Tongue (tissue), 2 donors: ENCODE measurements around the gene LRRC26. TPM values are rescaled to one million over a fixed set of nuclear protein-coding genes. Genes with fewer than 3 reads are reported as not detected.

Source experiments
- DNase-seq: peaks from one replicate; pipeline ENCODE4 v3.0.0-alpha.2; 2015
- total RNA-seq: library from RNA; depleted of rRNA; stranded (reverse); fragments of >200 nt; gene quantifications from one replicate; pipeline ENCODE4 v1.2.3, GENCODE V29; 2014

Gene LRRC26
- total RNA-seq, 1 donor from 2014 or later, result 18.9 TPM

DNA sequence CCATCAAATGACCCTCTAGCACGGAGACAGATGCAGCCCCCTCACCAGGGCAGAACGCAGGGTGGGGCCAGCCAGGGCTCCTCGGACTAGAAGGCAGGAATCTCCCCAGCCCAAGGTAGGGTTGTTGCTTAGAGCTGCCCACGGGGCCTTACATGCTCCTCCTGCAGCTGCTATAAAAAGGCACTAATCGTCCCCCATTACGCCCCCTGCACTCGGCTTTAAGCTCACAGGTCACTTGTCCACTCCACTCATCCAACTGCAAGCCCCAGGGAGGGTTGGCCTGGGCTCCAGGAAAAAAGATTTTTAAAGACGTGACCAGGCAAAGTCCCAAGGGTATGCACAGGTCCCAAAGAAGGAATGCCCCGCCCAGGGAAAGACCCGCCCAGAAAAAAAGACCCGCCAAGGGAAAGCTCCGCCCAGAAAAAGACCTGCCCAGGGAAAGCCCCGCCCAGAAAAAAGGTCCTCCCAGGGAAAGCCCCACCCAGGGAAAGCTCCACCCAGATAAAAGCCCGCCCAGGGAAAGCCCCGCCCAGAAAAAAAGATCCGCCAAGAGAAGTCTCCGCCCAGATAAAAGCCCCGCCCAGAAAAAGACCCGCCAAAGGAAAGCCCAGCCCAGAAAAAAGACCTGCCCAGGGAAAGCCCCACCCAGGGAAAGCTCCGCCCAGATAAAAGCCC, 19.8 kb downstream of the LRRC26 start:
- DNase-seq, result no peak

DNA sequence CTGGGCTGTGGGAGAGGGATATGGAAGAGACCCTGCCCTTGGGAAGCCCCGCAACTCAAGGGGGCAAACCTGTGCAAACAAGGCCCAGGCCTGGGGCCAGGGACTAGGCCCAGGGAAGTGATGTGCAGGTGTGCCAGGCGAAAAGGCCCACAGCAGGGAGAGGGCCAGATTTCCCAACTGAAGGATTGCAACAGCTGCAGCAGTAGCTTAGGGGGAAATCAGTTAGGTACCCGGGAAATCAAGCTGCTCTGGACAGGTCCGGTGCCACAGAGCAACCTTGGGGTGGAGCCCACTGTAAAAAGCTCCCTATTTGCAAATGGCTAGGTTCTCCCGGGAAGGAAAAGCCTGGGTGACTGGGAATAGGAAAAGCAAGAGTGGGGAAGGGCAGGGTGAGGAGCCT, 20.5 kb downstream of the LRRC26 start:
- no peak for DNase-seq

- no peak for DNase-seq
Measured at GRCh38 chr9:137148661-137149060, 21.2 kb downstream of the LRRC26 start.

DNA sequence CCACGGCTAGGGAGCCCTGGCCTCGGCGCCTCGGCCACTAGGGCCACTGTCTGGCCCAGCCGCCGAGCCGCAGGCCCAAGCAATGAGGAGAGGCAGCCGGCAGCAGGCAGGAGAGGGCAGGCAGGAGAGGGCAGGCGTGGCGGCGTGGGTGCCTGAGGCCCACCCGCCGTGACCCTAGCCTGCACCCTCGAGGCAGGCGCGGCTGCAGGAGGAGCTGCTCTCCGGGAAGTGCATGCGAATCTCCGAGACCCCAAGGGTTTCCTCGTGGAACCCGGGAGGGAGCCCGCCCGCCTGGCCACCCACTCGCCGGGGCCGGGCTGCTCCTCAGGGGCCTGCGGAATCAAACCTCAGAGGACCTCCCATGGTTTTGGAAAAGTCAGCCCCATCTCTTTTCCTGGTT, 21.6 kb downstream of the LRRC26 start:
- no peak for DNase-seq

GRCh38 chr9:137147793-137148160, 22.1 kb downstream of the LRRC26 start:
- DNase-seq, result no peak

DNA sequence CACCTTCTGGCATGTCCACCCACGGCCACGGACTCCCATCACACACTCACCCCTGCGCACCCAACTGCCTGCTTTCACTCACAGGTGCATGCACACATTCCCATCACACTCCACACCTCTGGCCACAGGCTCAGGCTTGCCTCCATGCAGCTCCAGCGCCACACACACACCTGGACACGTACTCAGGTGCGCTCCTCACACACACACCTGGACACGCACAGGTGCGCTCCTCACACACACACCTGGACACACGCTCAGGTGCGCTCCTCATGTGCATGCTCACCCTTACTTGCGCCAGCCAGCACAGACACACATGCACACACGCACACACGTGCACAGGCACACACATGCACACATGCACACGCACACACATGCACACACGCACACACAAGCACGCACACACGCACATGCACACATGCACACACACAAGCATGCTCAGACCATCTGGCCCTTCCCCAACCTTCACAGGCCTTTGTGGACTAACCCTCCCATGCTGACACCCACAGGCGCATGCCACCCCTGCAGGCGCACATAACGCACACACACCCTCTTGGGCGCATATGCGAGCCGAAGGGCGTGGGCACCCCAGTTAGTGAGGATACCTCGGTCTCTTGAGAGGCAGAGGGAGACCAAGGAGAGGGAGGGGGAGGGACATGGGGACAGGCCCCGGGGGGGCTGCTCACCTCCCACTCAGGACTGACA, 22.6 kb downstream of the LRRC26 start:
- DNase-seq, result no peak

- DNase-seq, result no peak
Measured at GRCh38 chr9:137146527-137146918, 23.3 kb downstream of the LRRC26 start.

- DNase-seq, result no peak
Measured at GRCh38 chr9:137145731-137146526, 23.9 kb downstream of the LRRC26 start.

DNA sequence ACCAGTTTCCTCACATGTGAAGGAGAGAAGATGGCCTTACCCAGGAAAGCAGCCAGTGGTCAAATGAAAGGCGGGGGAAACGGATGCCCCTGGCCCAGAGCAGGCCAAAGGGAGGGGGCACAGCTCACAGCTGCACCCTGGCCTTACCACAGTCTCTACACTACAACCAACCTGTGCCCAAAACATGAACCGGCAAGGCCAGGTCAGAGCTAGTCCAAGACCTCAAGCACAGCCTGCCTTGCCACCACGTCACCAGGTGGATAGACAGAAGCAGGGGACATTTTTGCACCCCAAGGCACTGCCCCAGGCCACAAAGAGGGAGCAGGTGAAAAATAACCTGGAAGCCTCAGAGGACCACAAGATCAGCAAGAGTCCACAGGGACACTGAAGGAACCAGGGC, 26.4 kb downstream of the LRRC26 start:
- no peak for DNase-seq

DNA sequence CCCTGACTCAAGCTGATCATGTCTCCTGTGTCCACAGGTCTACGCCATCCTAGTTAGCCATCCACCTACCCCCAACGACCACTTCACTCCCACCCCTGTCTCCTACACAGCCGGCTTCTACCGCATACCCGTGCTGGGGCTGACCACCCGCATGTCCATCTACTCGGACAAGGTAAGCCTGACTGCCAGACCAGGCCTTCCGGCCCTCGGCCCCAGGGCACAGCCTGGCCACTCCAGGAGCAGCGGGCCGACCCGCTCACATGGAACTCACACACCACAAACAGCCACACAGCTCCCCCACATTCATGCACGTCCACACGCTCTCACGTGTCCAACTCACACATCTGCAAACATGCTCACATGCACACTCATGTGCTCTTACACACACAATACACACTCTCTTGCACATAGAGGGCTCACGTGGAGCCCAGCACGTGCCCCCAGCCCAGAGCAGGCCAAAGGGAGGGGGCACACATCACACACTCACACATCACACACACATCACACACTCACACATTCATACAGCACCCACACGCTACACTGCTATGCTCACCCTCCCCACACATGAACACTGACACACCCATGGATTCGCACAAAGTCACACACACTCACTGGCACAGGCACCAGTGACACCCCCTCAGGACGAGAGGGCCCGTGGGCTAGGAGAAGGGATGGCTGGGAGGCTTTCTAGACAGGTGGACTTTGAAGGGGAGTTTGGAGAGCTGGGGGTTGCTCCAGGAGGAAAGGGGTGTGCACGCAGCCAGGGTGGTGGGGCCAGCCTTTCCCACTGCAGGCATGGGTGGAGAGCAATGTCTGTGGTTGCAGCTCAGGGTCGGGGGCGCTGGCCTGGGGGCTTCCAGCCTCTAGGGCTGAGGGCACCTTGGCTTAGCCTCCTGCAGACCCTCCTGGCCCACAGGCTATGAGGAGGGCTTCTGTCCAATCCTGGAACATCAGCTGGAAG, 27.6 kb downstream of the LRRC26 start:
- no peak for DNase-seq

DNA sequence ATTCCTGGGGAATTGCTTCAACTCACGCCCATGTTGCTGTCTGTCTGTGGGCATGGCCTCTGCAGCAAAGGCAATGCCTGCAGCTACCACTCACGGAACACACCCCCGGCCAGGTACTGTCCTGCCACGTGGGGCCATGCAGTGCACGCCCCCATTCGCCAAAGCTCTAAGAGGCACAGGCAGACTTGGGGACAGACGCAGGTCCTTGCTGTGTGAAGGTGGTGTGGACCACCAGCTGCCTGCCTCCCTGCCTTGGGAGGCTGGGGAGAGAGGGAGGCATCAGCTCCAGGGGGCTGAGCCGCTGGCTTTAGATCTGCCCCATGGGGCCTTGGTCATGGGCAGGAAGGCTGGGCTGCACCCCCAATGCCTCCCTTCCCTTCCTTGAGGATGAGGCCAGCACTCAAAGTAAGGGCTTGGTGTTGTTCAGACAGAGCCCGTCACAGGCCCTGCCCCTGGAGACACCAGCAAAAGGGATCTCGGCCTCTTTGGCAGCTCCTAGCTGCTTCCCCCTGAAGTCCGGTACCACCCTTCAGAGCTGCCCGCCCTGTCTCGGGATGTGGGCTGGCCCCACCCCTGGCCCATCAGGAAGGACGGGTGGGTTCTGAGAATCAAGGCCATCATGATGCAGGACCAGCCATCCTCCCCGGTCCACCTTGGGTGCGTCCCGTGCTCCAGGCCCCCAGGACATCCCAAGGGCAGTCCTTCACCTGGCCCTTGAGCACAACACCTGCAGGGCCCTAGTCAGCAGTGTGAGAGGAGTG, 28.6 kb downstream of the LRRC26 start:
- no peak for DNase-seq

DNA sequence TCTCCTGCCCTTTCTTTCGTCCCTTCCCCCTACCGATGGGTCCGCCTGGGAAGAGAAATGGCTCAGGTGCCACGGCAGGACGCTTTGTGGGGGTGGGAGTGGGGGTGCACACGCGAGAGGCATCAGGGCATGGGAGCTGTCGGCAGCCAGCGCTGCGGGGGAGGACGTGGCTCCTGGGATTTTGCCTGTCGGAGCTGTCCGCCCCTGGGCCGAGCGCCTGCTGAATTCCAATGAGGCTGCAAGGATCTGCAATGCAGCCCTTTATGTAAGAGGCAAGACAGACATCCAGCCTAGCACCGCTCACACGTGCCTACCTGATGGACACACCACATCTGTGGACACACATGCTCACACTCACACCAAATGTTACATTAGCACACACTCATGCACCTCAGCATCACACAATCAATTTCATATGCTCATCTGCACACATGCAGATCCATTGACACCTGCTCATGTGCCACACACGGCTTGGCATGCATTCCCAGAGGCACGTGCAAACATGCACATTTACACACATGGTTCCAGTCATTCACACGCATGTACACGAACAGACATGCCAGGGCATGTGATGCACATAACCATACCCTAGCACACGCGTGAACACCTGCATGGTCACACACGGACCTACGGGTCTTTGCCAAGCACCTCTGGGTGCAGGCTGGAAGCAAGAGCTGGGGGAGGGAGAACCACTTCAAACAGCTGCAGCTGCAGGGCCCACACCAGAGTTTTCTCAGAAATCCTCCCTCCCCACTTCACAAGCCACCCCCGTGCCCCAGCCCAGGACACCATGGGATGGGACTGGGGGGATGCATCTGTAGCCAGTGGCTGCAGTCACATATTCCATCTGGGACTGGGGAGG, 29.5 kb downstream of the LRRC26 start:
- no peak for DNase-seq

DNA sequence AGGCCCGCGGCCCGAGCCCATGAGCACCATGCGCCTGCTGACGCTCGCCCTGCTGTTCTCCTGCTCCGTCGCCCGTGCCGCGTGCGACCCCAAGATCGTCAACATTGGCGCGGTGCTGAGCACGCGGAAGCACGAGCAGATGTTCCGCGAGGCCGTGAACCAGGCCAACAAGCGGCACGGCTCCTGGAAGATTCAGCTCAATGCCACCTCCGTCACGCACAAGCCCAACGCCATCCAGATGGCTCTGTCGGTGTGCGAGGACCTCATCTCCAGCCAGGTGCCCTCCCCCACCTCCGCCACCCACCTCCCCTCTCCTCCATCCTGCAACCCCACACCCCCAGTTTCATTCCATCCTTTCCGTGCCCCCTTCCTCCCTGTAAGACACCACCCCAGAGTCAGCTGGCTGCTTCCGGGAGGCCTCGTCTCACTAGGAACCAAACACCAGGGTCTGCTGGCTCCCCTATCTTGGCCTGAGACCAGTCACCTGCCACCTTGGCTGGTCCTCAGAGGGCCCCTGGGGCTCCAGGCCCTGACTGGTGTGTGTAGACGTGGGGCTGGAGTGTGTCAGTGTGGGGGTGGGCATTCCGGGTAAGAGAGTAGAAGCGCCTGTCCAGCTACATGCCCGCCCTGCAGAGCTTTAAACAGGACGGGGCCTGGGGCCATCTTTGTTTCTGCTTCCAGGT, 30.2 kb downstream of the LRRC26 start:
- no peak for DNase-seq

GRCh38 chr9:137138722-137139467, 31.0 kb downstream of the LRRC26 start, which contains the start of gene GRIN1:
GRIN1 (plus strand) TSS chr9:137139154; CDS start chr9:137139487, 333 bp downstream.
- peak; percentile 71 for DNase-seq

DNA sequence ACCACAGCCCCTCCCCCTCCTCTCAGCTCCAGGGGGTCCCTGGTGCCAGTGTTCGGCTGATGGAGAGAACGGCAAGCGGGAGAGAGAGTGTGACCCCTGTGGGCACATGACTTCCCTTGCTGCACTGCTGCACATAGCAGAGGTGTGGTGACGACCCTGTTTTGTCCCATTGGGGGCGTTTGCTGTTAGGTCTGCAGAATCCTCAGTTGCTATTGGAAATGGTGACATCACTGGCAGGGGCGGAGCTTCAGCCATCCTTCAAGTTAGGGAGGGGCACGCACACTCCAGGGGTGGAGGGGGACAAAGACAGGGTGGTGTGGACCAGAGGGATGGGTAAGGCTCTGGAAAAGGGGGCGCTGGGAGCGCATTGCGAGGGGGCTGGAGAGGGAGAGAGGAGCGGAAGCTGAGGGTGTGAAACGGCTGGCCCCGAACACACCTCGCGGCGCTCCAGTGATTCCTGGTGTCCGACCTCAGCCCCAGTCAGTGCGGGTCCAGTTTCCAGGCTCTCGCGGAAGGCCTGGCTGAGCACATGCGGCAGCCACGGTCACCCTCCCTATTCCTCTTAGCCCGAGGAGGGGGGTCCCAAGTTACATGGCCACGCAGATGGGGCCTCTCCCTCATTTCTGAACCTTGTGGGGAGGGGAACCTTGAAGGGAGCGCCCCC, 31.7 kb downstream of the LRRC26 start:
- no peak for DNase-seq

- peak; percentile 50 for DNase-seq
Measured at GRCh38 chr9:137136881-137137607, 32.8 kb downstream of the LRRC26 start.

DNA sequence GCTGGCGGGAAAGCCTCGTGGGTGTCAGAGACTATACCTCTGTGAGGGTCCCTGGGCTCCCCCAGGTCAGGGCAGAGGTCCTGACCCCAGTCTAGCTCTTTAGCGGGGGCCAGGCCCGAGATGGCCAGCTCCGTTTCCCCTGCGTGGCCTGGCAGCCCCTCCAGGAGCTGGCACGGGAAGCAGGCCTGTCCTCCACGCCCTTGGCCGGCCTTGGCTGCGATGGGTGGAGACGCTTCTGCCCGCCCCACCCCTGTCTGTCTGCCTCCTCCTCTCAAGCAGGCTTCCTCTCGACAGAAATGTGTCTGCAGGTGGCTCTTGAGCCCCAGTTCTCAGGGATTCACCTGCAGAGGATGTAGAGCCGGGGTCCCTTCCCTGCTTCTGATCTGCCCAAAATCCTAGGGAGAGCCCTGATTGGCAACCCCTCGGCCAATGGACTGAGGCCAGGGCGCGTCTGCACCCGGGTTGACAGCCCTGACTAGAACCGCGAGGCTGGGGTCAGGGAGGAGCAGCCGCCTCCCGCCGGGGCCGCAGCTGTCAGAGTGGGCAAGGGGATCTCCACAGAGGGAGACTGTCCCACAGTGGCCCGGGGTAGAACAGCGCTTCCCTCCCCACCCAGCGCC, 33.5 kb downstream of the LRRC26 start:
- no peak for DNase-seq
